ENCODE data around the gene PCGF5.
"Not testable (repeated sequence)": the region's sequence is repeated elsewhere in the genome, so short reads cannot be mapped to it uniquely, and the experiment has no call there.

Gene PCGF5

GRCh38 chr10:91220194-91220953 lies at the start of gene PCGF5:
Gene PCGF5, plus strand, starts transcription at chr10:91220663. Its CDS starts 2,209 bp downstream, at chr10:91222872.
- TF ChIP-seq, protein P1, sequence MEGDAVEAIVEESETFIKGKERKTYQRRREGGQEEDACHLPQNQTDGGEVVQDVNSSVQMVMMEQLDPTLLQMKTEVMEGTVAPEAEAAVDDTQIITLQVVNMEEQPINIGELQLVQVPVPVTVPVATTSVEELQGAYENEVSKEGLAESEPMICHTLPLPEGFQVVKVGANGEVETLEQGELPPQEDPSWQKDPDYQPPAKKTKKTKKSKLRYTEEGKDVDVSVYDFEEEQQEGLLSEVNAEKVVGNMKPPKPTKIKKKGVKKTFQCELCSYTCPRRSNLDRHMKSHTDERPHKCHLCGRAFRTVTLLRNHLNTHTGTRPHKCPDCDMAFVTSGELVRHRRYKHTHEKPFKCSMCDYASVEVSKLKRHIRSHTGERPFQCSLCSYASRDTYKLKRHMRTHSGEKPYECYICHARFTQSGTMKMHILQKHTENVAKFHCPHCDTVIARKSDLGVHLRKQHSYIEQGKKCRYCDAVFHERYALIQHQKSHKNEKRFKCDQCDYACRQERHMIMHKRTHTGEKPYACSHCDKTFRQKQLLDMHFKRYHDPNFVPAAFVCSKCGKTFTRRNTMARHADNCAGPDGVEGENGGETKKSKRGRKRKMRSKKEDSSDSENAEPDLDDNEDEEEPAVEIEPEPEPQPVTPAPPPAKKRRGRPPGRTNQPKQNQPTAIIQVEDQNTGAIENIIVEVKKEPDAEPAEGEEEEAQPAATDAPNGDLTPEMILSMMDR (IDR thresholded peaks at IDR 0.05; ENCODE audit: low read depth, low read length, missing control alignments): peak; percentile 26
- in situ Hi-C loops (cut with HindIII; ENCODE audit: low sequenced_read_pairs): no loop called here
- peak; percentile 67 for DNase-seq (ENCODE audit: low read depth)
- peak within 1 kb of the TSS; percentile 69 for H3K4me3 ChIP-seq (ENCODE audit: low read depth, low read length)

DNA sequence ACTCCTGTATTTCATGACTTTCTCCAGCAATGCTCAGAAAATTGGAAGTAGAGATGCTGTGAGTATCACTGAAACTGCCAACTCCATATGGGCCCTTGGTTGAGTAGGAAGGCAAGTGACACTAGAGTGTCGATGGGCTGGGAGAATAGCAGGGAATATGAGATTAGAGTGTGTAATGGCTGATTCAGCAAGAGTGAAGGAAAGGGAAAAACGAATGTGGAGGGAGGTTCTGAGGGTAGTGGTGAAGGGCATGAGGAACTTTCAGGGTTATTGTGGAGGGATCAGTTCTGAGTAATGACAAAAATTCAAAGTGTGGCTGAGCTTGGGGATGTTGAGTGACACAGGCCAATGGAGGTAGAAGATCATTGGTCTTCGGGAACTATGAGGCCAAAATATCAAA lies 49.0 kb upstream of the PCGF5 start:
- no peak for DNase-seq (ENCODE audit: low read depth)
- TF ChIP-seq, protein P1 (IDR thresholded peaks at IDR 0.05; ENCODE audit: low read depth, low read length, missing control alignments): no peak
- H3K4me3 ChIP-seq (ENCODE audit: low read depth, low read length): no peak overlapping the region
- in situ Hi-C loops (cut with HindIII; ENCODE audit: low sequenced_read_pairs): no loop called here

DNA sequence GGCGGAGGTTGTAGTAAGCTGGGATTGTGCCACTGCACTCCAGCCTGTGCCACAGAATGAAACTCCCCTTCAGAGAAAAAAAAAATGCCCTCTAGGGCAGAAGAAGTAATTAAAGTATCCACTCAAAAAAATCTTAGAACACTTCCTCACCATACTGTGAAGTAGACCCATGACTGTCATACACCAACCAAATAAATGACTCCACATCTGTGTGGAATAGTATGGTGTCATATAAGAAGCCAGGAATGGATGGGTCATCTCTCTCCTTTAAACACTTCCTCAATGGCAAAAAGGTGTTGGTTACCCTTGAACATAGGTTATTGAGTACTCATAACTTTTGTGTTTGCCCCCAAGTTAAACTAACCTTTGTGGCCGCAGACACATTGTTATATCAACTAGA lies 48.1 kb upstream of the PCGF5 start:
- TF ChIP-seq, protein P1 (IDR thresholded peaks at IDR 0.05; ENCODE audit: low read depth, low read length, missing control alignments): no peak
- no peak overlapping the region for H3K4me3 ChIP-seq (ENCODE audit: low read depth, low read length)
- no peak for DNase-seq (ENCODE audit: low read depth)
- in situ Hi-C loops (cut with HindIII; ENCODE audit: low sequenced_read_pairs): no loop called here

- no peak overlapping the region for H3K4me3 ChIP-seq (ENCODE audit: low read depth, low read length)
- in situ Hi-C loops (cut with HindIII; ENCODE audit: low sequenced_read_pairs): no loop called here
- TF ChIP-seq, protein P1 (IDR thresholded peaks at IDR 0.05; ENCODE audit: low read depth, low read length, missing control alignments): no peak
- DNase-seq (ENCODE audit: low read depth): no peak
These were observed 35.1 kb upstream of the PCGF5 start for GRCh38 chr10:91185239-91185875.

DNA sequence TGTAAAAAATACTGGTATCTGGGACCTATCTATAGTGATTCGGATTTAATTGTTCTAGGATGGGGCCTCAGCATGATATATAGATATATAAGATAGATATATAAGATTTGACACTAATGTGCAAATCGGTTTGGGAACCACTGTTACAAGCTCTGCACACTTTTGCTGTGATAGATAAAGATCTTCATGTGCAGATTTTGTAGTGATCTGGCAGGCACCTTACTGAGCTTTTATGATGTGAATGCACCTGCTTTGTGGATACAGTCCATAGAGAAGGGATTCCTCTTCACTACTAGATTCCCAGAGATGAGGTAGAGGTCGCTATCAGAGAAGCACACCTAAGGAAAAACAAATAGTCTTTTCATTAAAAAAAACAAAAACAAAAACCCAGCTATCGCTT lies 33.3 kb upstream of the PCGF5 start:
- DNase-seq (ENCODE audit: low read depth): no peak
- TF ChIP-seq, protein P1 (IDR thresholded peaks at IDR 0.05; ENCODE audit: low read depth, low read length, missing control alignments): no peak
- no peak overlapping the region for H3K4me3 ChIP-seq (ENCODE audit: low read depth, low read length)
- in situ Hi-C loops (cut with HindIII; ENCODE audit: low sequenced_read_pairs): no loop called here

- in situ Hi-C loops (cut with HindIII; ENCODE audit: low sequenced_read_pairs); DNase-seq (ENCODE audit: low read depth); H3K4me3 ChIP-seq (ENCODE audit: low read depth, low read length): not testable (repeated sequence)
These were observed 32.5 kb upstream of the PCGF5 start for GRCh38 chr10:91188010-91188409.

GRCh38 chr10:91188889-91189288 lies 31.6 kb upstream of the PCGF5 start:
- in situ Hi-C loops (cut with HindIII; ENCODE audit: low sequenced_read_pairs): no loop called here
- no peak overlapping the region for H3K4me3 ChIP-seq (ENCODE audit: low read depth, low read length)
- TF ChIP-seq, protein P1 (IDR thresholded peaks at IDR 0.05; ENCODE audit: low read depth, low read length, missing control alignments): no peak
- no peak for DNase-seq (ENCODE audit: low read depth)

Data from astrocyte of the cerebellum (primary cell).